CD14-positive monocyte (primary cell): Measurements from ENCODE around the gene BMP2K. TPM values are rescaled to one million over a fixed set of nuclear protein-coding genes. Genes with fewer than 3 reads are reported as not detected.
"Not testable (repeated sequence)": the region's sequence is repeated elsewhere in the genome, so short reads cannot be mapped to it uniquely, and the experiment has no call there.

Source experiments
- DNase-seq, 3 donors: peaks; one replicate each; pipeline ENCODE4 v3.0.0-alpha.2; 2011 to 2022
- H2AFZ ChIP-seq: 2 replicates; pipeline ENCODE4 v1.6.0; 2012; ENCODE audit warnings: mild to moderate bottlenecking, low read depth, low read length, inconsistent platforms; ENCODE audit not compliant: insufficient read depth, poor library complexity, severe bottlenecking
- H3K27ac ChIP-seq, 2 donors: 1 replicate in 1 of 2; 2 replicates in 1 of 2; pipeline ENCODE4 v1.5.1; 2012 to 2013; ENCODE audit warnings: low read length in 2 of 2, control low read depth in 1 of 2, inconsistent platforms in 1 of 2, low read depth in 1 of 2, mild to moderate bottlenecking in 1 of 2
- H3K27me3 ChIP-seq, 2 donors: one replicate each; pipeline versions ENCODE4 v1.6.0 to v1.6.1; 2011 to 2013; ENCODE audit warnings: low read length in 2 of 2; ENCODE audit not compliant: control insufficient read depth in 2 of 2, insufficient read depth in 2 of 2
- H3K36me3 ChIP-seq, 2 donors: replicated peaks in 1 of 2; 1 replicate in 1 of 2; 2 replicates in 1 of 2; pipeline versions ENCODE4 v1.5.1 to v1.6.1; 2012 to 2013; ENCODE audit warnings: low read length in 2 of 2, control low read depth in 1 of 2, inconsistent platforms in 1 of 2, mild to moderate bottlenecking in 1 of 2; ENCODE audit not compliant: insufficient read depth in 2 of 2, control insufficient read depth in 1 of 2
- H3K4me1 ChIP-seq, 2 donors: 1 replicate in 1 of 2; 2 replicates in 1 of 2; pipeline versions ENCODE4 v1.5.1 to v1.6.1; 2012 to 2013; ENCODE audit warnings: low read length in 2 of 2, control low read depth in 1 of 2, inconsistent platforms in 1 of 2, mild to moderate bottlenecking in 1 of 2, moderate library complexity in 1 of 2; ENCODE audit not compliant: insufficient read depth in 2 of 2, control insufficient read depth in 1 of 2
- H3K4me2 ChIP-seq: replicated peaks from 2 replicates; pipeline ENCODE3; 2012; ENCODE audit warnings: low read length, moderate library complexity, mild to moderate bottlenecking; ENCODE audit not compliant: poor library complexity, severe bottlenecking; ENCODE audit errors: extremely low read depth
- H3K4me3 ChIP-seq, 3 experiments: fragments of 200-600 bp in 1 of 3; sonication (generic) in 1 of 3; replicated peaks in 1 of 3; 1 replicate in 2 of 3; 2 replicates in 1 of 3; pipeline ENCODE4 v1.5.1; 2011 to 2013; ENCODE audit warnings: low read length in 3 of 3, mild to moderate bottlenecking in 3 of 3, control low read depth in 2 of 3, low read depth in 2 of 3, inconsistent platforms in 1 of 3, moderate library complexity in 1 of 3
- H3K79me2 ChIP-seq: 2 replicates; pipeline ENCODE4 v1.6.0; 2012; ENCODE audit warnings: mild to moderate bottlenecking, control low read depth, inconsistent platforms, low read length, moderate library complexity; ENCODE audit not compliant: insufficient read depth
- H3K9ac ChIP-seq: 2 replicates; pipeline ENCODE4 v1.6.0; 2017; ENCODE audit warnings: low read length, mild to moderate bottlenecking; ENCODE audit not compliant: insufficient read depth, poor library complexity, severe bottlenecking
- H3K9me3 ChIP-seq, 2 donors: replicated peaks in 1 of 2; 1 replicate in 1 of 2; 2 replicates in 1 of 2; pipeline versions ENCODE4 v1.5.1 to v1.6.1; 2012 to 2013; ENCODE audit warnings: low read length in 2 of 2, control low read depth in 1 of 2; ENCODE audit not compliant: control insufficient read depth in 1 of 2, insufficient read depth in 1 of 2
- H4K20me1 ChIP-seq: 2 replicates; pipeline ENCODE4 v1.6.0; 2012; ENCODE audit warnings: mild to moderate bottlenecking, low read length, control low read depth, moderate library complexity; ENCODE audit not compliant: insufficient read depth
- H3K27ac Mint-ChIP-seq, 7 donors: one replicate each; pipeline ENCODE4 v1.8.0; 2020; ENCODE audit warnings: mild to moderate bottlenecking in 7 of 7, mixed read lengths in 7 of 7, moderate library complexity in 6 of 7, inconsistent platforms in 2 of 7
- H3K27me3 Mint-ChIP-seq, 3 donors: one replicate each; pipeline ENCODE4 v1.8.0; 2021 to 2022; ENCODE audit warnings: low read depth in 3 of 3, mild to moderate bottlenecking in 3 of 3, mixed read lengths in 3 of 3, moderate library complexity in 3 of 3, inconsistent platforms in 1 of 3
- H3K36me3 Mint-ChIP-seq, 2 donors: one replicate each; pipeline ENCODE4 v1.8.0; 2020; ENCODE audit warnings: mixed read lengths in 2 of 2, inconsistent platforms in 1 of 2, mild to moderate bottlenecking in 1 of 2
- H3K4me1 Mint-ChIP-seq: one replicate; pipeline ENCODE4 v1.8.0; 2020; ENCODE audit warnings: mild to moderate bottlenecking, mixed read lengths
- H3K4me3 Mint-ChIP-seq, 2 donors: one replicate each; pipeline ENCODE4 v1.8.0; 2020; ENCODE audit warnings: mild to moderate bottlenecking in 2 of 2, mixed read lengths in 2 of 2, moderate library complexity in 1 of 2
- H3K9me3 Mint-ChIP-seq, 7 donors: one replicate each; pipeline ENCODE4 v1.8.0; 2020 to 2022; ENCODE audit warnings: mixed read lengths in 7 of 7, mild to moderate bottlenecking in 6 of 7, moderate library complexity in 6 of 7, inconsistent platforms in 2 of 7
- CTCF ChIP-seq: fragments of 200-600 bp; IDR thresholded peaks from one replicate; pipeline ENCODE4 v1.8.0; 2022; ENCODE audit warnings: antibody characterized with exemption, mild to moderate bottlenecking
- WGBS: methylation state at CpG from one replicate; pipeline ENCODE4 v1.1.5; 2013; ENCODE audit warnings: missing lambda C conversion rate; ENCODE audit not compliant: insufficient coverage; 5-methylcytosine and 5-hydroxymethylcytosine counted together
- intact Hi-C, 2 donors: fragments of 100-400 bp; cut with micrococcal nuclease; formaldehyde crosslinking; loops; one replicate each; pipeline versions ENCODE4 v1.15.0 to v1.15.1; 2023
- polyA plus RNA-seq, 3 donors: library from polyadenylated mRNA; depleted of rRNA in 1 of 3; unstranded in 2 of 3; stranded (reverse) in 1 of 3; fragments of 300-500 nt in 2 of 3; fragments of >200 nt in 1 of 3; fragmentation: Illumina TruSeq in 2 of 3; gene quantifications; 1 replicate in 2 of 3; 2 replicates in 1 of 3; pipeline ENCODE4 v1.2.3, GENCODE V29; 2012 to 2021

BMP2K gene
- polyA plus RNA-seq, 3 donors: 11.8 to 39.7 (median 21.6) TPM

- no CpG with 5 or more reads among the region's 2 CpGs for WGBS
- peaks cover 51 to 54% of the 10 kb centered on the region in 2 donors for H3K36me3 Mint-ChIP-seq
- peaks cover 59 to 88% of the 10 kb centered on the region in 2 donors for H3K36me3 ChIP-seq
These were observed 89.3 kb downstream of the BMP2K start for GRCh38 chr4:78865451-78865850.

GRCh38 chr4:78868712-78869111 is 92.6 kb downstream of the BMP2K start:
- H3K27me3 ChIP-seq, H3K9me3 Mint-ChIP-seq, H3K27ac ChIP-seq, H3K4me1 Mint-ChIP-seq, H3K4me3 ChIP-seq, H3K9me3 ChIP-seq, H3K27me3 Mint-ChIP-seq, H3K4me1 ChIP-seq, H3K9ac ChIP-seq, DNase-seq, H3K4me2 ChIP-seq, H2AFZ ChIP-seq, H3K27ac Mint-ChIP-seq, H3K4me3 Mint-ChIP-seq, H3K79me2 ChIP-seq: not testable (repeated sequence)
- peaks cover 25% of the 10 kb centered on the region for H4K20me1 ChIP-seq
- 100% methylated on average over 1 of the region's 5 CpGs for WGBS
- H3K36me3 Mint-ChIP-seq: peaks cover 66 to 68% of the 10 kb centered on the region in 2 donors
- intact Hi-C loops: loop anchor here in 1 of 2 donors (10.0 kb wide), 2 partner anchors 94 to 904 kb away; partner anchors contain the start of gene BMP2K
- H3K36me3 ChIP-seq: peaks cover 70 to 94% of the 10 kb centered on the region in 2 donors

More at GRCh38 chr4:78865451-78865850, 89.3 kb downstream of the BMP2K start:
- no peak overlapping the region for H3K9ac ChIP-seq
- no peaks in the 10 kb centered on the region for H3K79me2 ChIP-seq
- no peak overlapping the region for H3K4me2 ChIP-seq
- H3K9me3 ChIP-seq: no peaks in the 10 kb centered on the region
- H3K27me3 ChIP-seq: no peaks in the 10 kb centered on the region
- TF ChIP-seq CTCF: no peak
- H2AFZ ChIP-seq: no peak overlapping the region
- H3K27me3 Mint-ChIP-seq: no peaks in the 10 kb centered on the region
- H3K4me3 Mint-ChIP-seq: no peak overlapping the region
- H3K27ac ChIP-seq: no peak overlapping the region
- no peaks in the 10 kb centered on the region for H3K9me3 Mint-ChIP-seq
- H4K20me1 ChIP-seq: peaks cover 32% of the 10 kb centered on the region
- peaks cover 2% of the 10 kb centered on the region for H3K4me1 Mint-ChIP-seq
- H3K4me3 ChIP-seq: no peak overlapping the region
- no peak overlapping the region for H3K27ac Mint-ChIP-seq
- H3K4me1 ChIP-seq: no peaks in the 10 kb centered on the region
- no peak for DNase-seq
- intact Hi-C loops: loop anchor here in 1 of 2 donors (10.0 kb wide), 2 partner anchors 91 to 901 kb away; partner anchors contain the start of gene BMP2K
